H9 (cell line): ENCODE measurements around the gene GNAI2. TPM values are rescaled to one million over a fixed set of nuclear protein-coding genes. Genes with fewer than 3 reads are reported as not detected.

ENCODE experiments used
- DNase-seq: peaks from one replicate; pipeline ENCODE4 v3.0.0-alpha.2; 2017
- H2AFZ ChIP-seq: one replicate; pipeline ENCODE4 v1.6.1; 2013; ENCODE audit warnings: mild to moderate bottlenecking, low read length, control low read depth, moderate library complexity
- H2AK5ac ChIP-seq: 2 replicates; pipeline ENCODE4 v1.6.1; 2013; ENCODE audit warnings: low read length, control low read depth, mixed read lengths; ENCODE audit not compliant: insufficient read length
- H2BK120ac ChIP-seq: one replicate; pipeline ENCODE4 v1.6.1; 2013; ENCODE audit warnings: low read depth, mild to moderate bottlenecking, low read length, control low read depth, inconsistent platforms; ENCODE audit not compliant: poor library complexity, severe bottlenecking
- H2BK12ac ChIP-seq: 2 replicates; pipeline ENCODE4 v1.6.1; 2013; ENCODE audit warnings: low read length, control low read depth, mixed read lengths, low read depth; ENCODE audit not compliant: insufficient read length
- H2BK15ac ChIP-seq: 2 replicates; pipeline ENCODE4 v1.6.1; 2013; ENCODE audit warnings: low read depth, low read length, control low read depth
- H2BK20ac ChIP-seq: one replicate; pipeline ENCODE4 v1.6.1; 2013; ENCODE audit warnings: low read depth, mild to moderate bottlenecking, low read length, control low read depth, inconsistent platforms; ENCODE audit not compliant: poor library complexity, severe bottlenecking
- H2BK5ac ChIP-seq: 2 replicates; pipeline ENCODE4 v1.6.1; 2013; ENCODE audit warnings: low read length, control low read depth, mixed read lengths; ENCODE audit not compliant: insufficient read length
- H3K14ac ChIP-seq: 2 replicates; pipeline ENCODE4 v1.6.1; 2013; ENCODE audit warnings: low read length, control low read depth; ENCODE audit not compliant: insufficient read depth
- H3K18ac ChIP-seq: 2 replicates; pipeline ENCODE4 v1.6.1; 2013; ENCODE audit warnings: low read depth, mild to moderate bottlenecking, mixed read lengths, low read length, control low read depth; ENCODE audit not compliant: insufficient read length
- H3K23ac ChIP-seq: 2 replicates; pipeline ENCODE4 v1.6.1; 2013; ENCODE audit warnings: low read length, control low read depth, mixed read lengths, low read depth; ENCODE audit not compliant: insufficient read length
- H3K23me2 ChIP-seq: 2 replicates; pipeline ENCODE4 v1.6.1; 2013; ENCODE audit warnings: low read depth, mild to moderate bottlenecking, mixed read lengths, low read length, control low read depth; ENCODE audit not compliant: insufficient read length, poor library complexity, severe bottlenecking
- H3K27ac ChIP-seq: 2 replicates; pipeline ENCODE4 v1.5.1; 2013; ENCODE audit warnings: low read length, control low read depth, mixed read lengths, low read depth; ENCODE audit not compliant: insufficient read length
- H3K27me3 ChIP-seq: 2 replicates; pipeline ENCODE4 v1.6.1; 2013; ENCODE audit warnings: low read length, control low read depth, inconsistent platforms; ENCODE audit not compliant: insufficient read depth
- H3K4ac ChIP-seq: 2 replicates; pipeline ENCODE4 v1.6.1; 2013; ENCODE audit warnings: low read depth, mild to moderate bottlenecking, control low read depth, inconsistent platforms, low read length, moderate library complexity
- H3K4me1 ChIP-seq: 2 replicates; pipeline ENCODE4 v1.6.1; 2013; ENCODE audit warnings: low read length, control low read depth, inconsistent platforms; ENCODE audit not compliant: insufficient read depth
- H3K4me2 ChIP-seq: 2 replicates; pipeline ENCODE4 v1.6.1; 2013; ENCODE audit warnings: low read length, control low read depth, mixed read lengths; ENCODE audit not compliant: insufficient read length, insufficient read depth
- H3K56ac ChIP-seq: 2 replicates; pipeline ENCODE4 v1.6.1; 2013; ENCODE audit warnings: low read depth, mild to moderate bottlenecking, mixed read lengths, low read length, control low read depth; ENCODE audit not compliant: insufficient read length
- H3K79me1 ChIP-seq: 2 replicates; pipeline ENCODE4 v1.6.1; 2013; ENCODE audit warnings: low read depth, mild to moderate bottlenecking, moderate library complexity, low read length, control low read depth, inconsistent platforms; ENCODE audit not compliant: insufficient read depth, poor library complexity, severe bottlenecking
- H3K79me2 ChIP-seq: 2 replicates; pipeline ENCODE4 v1.6.1; 2013; ENCODE audit warnings: low read length, control low read depth, inconsistent platforms; ENCODE audit not compliant: insufficient read depth
- H3K9ac ChIP-seq: 2 replicates; pipeline ENCODE4 v1.6.1; 2013; ENCODE audit warnings: low read length, control low read depth, mixed read lengths; ENCODE audit not compliant: insufficient read length; ENCODE audit errors: extremely low read depth
- H3K9me3 ChIP-seq: one replicate; pipeline ENCODE4 v1.6.1; 2013; ENCODE audit warnings: low read depth, low read length, inconsistent platforms; ENCODE audit not compliant: control insufficient read depth
- H3T11ph ChIP-seq: one replicate; pipeline ENCODE4 v1.6.1; 2013; ENCODE audit warnings: mild to moderate bottlenecking, low read length, control low read depth, inconsistent platforms
- H4K20me1 ChIP-seq: one replicate; pipeline ENCODE4 v1.6.1; 2013; ENCODE audit not compliant: control insufficient read depth, insufficient read length, insufficient read depth
- H4K5ac ChIP-seq: 2 replicates; pipeline ENCODE4 v1.6.1; 2013; ENCODE audit warnings: low read depth, mild to moderate bottlenecking, mixed read lengths, low read length, control low read depth; ENCODE audit not compliant: insufficient read length
- H4K8ac ChIP-seq: replicated peaks from 2 replicates; pipeline ENCODE4 v1.6.1; 2013; ENCODE audit warnings: low read length, control low read depth, mixed read lengths, low read depth; ENCODE audit not compliant: insufficient read length
- H4K91ac ChIP-seq: 2 replicates; pipeline ENCODE4 v1.6.1; 2013; ENCODE audit warnings: low read depth, mild to moderate bottlenecking, moderate library complexity, mixed read lengths, low read length, control low read depth; ENCODE audit not compliant: insufficient read length
- H3K27ac Mint-ChIP-seq, 3 experiments: 2 replicates in 2 of 3; 3 replicates in 1 of 3; pipeline ENCODE4 v1.8.0; 2020 to 2021; ENCODE audit warnings: mixed read lengths in 3 of 3, mild to moderate bottlenecking in 1 of 3, moderate library complexity in 1 of 3
- H3K27me3 Mint-ChIP-seq: 2 replicates; pipeline ENCODE4 v1.8.0; 2021; ENCODE audit warnings: low read depth, mild to moderate bottlenecking, moderate library complexity, mixed read lengths
- H3K36me3 Mint-ChIP-seq, 3 experiments: 2 replicates in 2 of 3; 3 replicates in 1 of 3; pipeline ENCODE4 v1.8.0; 2020 to 2021; ENCODE audit warnings: low read depth in 3 of 3, mixed read lengths in 3 of 3; ENCODE audit not compliant: insufficient read depth in 1 of 3
- H3K4me1 Mint-ChIP-seq, 2 experiments: 2 replicates each; pipeline ENCODE4 v1.8.0; 2020; ENCODE audit warnings: mixed read lengths in 2 of 2
- H3K4me3 Mint-ChIP-seq, 2 experiments: 2 replicates in 1 of 2; 3 replicates in 1 of 2; pipeline ENCODE4 v1.8.0; 2020 to 2021; ENCODE audit warnings: mild to moderate bottlenecking in 2 of 2, mixed read lengths in 2 of 2, moderate library complexity in 1 of 2
- H3K9me3 Mint-ChIP-seq, 2 experiments: 2 replicates in 1 of 2; 3 replicates in 1 of 2; pipeline ENCODE4 v1.8.0; 2020; ENCODE audit warnings: mild to moderate bottlenecking in 2 of 2, mixed read lengths in 2 of 2, moderate library complexity in 1 of 2
- CTCF ChIP-seq: fragments of 200-600 bp; sonication (generic); conservative IDR thresholded peaks from 3 replicates; pipeline ENCODE4 v1.8.0; 2021; ENCODE audit warnings: antibody characterized with exemption, mild to moderate bottlenecking
- WGBS: extraction: QIAGEN DNeasy Blood & Tissue Kit; methylation state at CpG from one replicate; pipeline ENCODE4 v1.1.7; 2013; ENCODE audit warnings: missing lambda C conversion rate, low lambda C conversion rate, mixed read lengths; ENCODE audit not compliant: insufficient read length; ENCODE audit errors: extremely low coverage; 5-methylcytosine and 5-hydroxymethylcytosine counted together
- total RNA-seq: library from RNA; stranded (reverse); gene quantifications from 2 replicates; pipeline ENCODE4 v1.2.1, GENCODE V29; 2021

Gene GNAI2
- total RNA-seq, 1 experiment from 2014 or later: 218 TPM

DNA sequence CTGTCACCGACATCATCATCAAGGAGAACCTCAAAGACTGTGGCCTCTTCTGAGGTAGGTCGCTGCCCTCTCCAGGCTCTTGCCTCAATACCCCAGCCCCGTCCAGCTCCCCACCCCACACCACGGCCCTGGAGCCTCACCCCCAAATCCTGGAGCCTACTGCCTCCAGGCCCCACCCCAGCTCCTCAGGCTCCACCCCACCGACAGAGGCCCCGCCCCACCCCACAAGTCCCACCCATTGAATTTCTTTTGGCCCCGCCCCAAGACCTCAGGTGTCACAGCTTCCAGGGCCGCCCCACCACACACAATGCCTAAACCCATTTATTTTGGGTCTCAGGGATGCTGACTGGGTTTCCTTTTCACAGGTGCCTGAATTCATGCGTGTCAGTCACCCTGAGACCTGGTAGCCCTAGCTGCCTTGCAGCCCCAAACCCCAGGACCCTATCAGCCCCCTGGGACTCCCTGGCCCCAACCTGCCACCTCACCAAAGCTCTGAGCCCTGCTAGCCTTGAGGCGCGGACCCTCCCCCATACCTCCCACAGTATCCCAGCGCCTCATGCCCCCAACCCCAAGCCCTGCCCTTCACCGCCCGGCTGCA, 41.0 kb upstream of the GNAI2 start:
- Histone ChIP-seq H3K23me2 (no peaks in the 10 kb centered on the region), H2BK12ac (no peak overlapping the region), H3K4me1 (no peaks in the 10 kb centered on the region), H4K20me1 (no peaks in the 10 kb centered on the region), H3K27me3 (no peaks in the 10 kb centered on the region; the same call in 1 of the 2 replicates), H3K4me2 (peak overlapping the region; percentile 25), H3T11ph (no peak overlapping the region), H3K14ac (no peak overlapping the region), H3K23ac (no peak overlapping the region), H3K4ac (no peak overlapping the region), H3K27ac (no peak overlapping the region), H2AFZ (no peak overlapping the region), H3K79me2 (no peaks in the 10 kb centered on the region), H3K18ac (no peak overlapping the region), H4K5ac (no peak overlapping the region), H3K56ac (no peak overlapping the region), H2BK15ac (no peak overlapping the region), H4K8ac (no peak overlapping the region), H3K79me1 (no peaks in the 10 kb centered on the region), H3K9ac (no peak overlapping the region), H4K91ac (no peak overlapping the region), H2AK5ac (no peak overlapping the region), H3K9me3 (no peaks in the 10 kb centered on the region), H2BK5ac (no peak overlapping the region), H2BK20ac (no peak overlapping the region), H2BK120ac (no peak overlapping the region)
- Mint-ChIP-seq H3K9me3 (no peaks in the 10 kb centered on the region), H3K4me1 (peaks cover 5 to 11% of the 10 kb centered on the region in 2 experiments; a peak in 3 of 4 replicates), H3K4me3 (peak overlapping the region in 1 of 2 experiments; percentile 63; a peak in 3 of 5 replicates), H3K27me3 (peaks cover 49% of the 10 kb centered on the region), H3K36me3 (no peaks in the 10 kb centered on the region), H3K27ac (no peak overlapping the region)
- no CpG with 5 or more reads among the region's 14 CpGs for WGBS
- no peak for TF ChIP-seq CTCF
- DNase-seq: peak; percentile 78
